Renal pelvis (tissue), 4 donors: ENCODE results near the gene STRN4. TPM values are rescaled to one million over a fixed set of nuclear protein-coding genes. Genes with fewer than 3 reads are reported as not detected.

Source experiments
- DNase-seq: peaks from one replicate; pipeline ENCODE4 v3.0.0-alpha.2; 2013
- polyA plus RNA-seq, 3 donors: library from polyadenylated mRNA; unstranded; fragments of 120-200 nt; gene quantifications; one replicate each; pipeline ENCODE4 v1.2.1, GENCODE V29; 2013; ENCODE audit not compliant: insufficient read length in 3 of 3

The STRN4 gene
- polyA plus RNA-seq, 3 donors, result 92.2 to 105 (median 92.8) TPM

DNA sequence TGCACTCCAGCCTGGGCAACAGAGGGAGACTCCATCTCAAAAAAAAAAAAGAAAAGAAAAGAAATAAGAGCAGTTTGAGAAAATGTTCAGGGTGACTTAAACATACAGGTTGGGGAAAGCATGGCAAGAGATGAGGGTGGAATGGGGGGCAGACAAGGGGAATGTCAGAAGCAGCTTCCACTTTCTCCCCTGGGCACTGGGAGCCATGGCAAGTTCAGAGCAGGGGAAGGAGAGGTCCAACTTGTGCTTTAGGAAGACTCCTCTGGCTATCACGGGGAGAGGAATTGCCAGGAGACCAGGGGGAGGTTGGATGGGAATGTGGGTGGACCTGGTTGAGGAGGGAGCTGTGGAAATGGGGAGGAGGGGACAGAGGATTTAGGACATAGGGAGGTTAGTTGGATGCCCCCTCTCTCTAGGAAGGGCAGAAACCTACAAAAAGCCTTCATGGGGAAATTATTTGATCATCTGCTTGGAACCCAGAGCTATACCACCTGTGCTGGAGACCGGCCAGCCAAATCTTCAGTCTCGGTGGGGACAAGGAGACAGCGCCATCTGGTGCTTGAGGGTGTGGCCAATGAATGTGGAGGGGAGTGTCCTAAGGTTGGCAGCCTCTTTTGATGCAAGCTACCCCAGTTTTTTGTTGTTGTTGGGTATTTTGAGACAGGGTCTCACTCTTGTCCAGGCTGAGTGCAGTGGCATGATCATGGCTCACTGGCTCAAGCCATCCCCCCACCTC lies 7.3 kb upstream of the STRN4 start:
- DNase-seq, result peak; percentile 42

- DNase-seq, result no peak
Observed at GRCh38 chr19:46748325-46749109, 2.3 kb upstream of the STRN4 start.

- no peak for DNase-seq
Observed at GRCh38 chr19:46745521-46746280, 549 bp downstream of the STRN4 start, which contains the start of gene FKRP. Gene FKRP, plus strand, starts transcription at chr19:46746057. Its CDS starts 9,394 bp downstream, at chr19:46755451.

- no peak for DNase-seq
Observed at GRCh38 chr19:46745030-46745429, 1.2 kb downstream of the STRN4 start.

- DNase-seq, result no peak
Observed at GRCh38 chr19:46744005-46744691, 2.1 kb downstream of the STRN4 start.

DNA sequence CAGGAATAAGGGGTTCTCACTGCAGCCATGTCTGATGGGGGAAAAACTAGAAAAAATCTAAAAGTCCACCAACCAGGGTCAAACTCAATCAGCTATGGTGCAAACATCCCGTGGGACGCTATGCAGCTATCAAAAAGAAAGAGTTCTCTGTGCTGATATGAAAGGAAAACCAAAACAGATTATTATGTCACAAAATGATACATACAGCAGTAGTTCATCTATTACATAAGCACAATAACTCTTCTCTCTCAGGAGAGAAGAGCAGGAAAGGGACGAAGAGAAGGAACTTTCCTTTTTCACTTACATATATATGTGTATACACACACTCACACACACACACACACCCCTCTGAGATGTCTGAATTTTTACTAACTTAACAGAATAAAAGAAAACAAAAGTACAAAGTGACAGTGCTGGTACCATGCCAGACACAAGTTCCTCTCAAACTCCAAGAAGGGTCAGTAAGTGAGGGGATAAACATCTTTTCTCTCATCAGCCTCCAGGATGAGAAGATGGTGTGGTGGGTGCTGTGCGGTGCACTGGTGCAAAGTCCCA lies 3.2 kb downstream of the STRN4 start:
- no peak for DNase-seq

- no peak for DNase-seq
Observed at GRCh38 chr19:46741447-46741846, 4.8 kb downstream of the STRN4 start.

DNA sequence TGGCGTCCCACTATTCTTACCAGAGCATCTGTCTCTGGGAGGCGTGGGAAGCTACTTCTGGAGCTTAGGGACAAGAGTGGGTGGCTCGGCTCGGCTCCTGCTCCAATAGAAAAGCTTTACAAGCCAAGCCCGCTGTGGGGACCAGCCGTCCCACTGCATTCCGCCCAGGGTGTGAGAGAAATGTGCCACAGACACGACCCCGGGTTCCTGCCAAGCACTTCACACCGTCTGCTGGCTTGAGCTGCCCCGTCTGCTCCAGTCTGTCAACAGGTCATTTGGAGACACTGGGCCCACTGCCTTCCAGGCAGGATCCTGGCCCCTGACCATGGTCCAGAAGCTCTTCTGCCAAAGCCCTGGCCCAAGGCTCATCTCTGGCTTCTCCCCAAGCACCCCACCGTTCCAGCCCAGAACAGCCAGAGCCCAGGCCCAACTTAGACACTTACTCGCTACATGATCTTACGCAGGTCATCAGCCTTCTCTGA lies 6.9 kb downstream of the STRN4 start:
- DNase-seq, result no peak

DNA sequence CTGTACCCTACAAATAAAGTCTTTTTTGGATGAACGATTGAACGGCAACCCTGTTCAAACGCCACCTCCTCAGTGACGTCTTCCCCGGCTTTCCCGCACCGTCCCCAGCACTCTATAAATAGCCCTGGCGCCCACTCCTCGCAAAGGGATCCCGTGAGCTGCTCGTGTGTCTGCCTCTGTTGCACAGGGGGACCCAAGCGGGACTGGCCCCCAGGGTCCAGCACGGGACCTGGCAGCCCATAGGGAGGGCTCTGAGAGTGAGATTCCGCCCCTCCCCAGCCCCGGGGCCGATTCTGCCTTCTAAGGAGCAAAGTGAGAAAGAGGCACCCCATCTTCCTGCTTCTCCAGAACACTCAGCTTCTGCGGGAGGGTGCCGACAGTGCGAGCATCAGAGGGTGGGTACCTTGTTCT lies 8.5 kb downstream of the STRN4 start:
- no peak for DNase-seq

GRCh38 chr19:46737298-46737654 lies 9.0 kb downstream of the STRN4 start:
- DNase-seq, result no peak

- DNase-seq, result no peak
Observed at GRCh38 chr19:46736531-46737297, 9.5 kb downstream of the STRN4 start.

DNA sequence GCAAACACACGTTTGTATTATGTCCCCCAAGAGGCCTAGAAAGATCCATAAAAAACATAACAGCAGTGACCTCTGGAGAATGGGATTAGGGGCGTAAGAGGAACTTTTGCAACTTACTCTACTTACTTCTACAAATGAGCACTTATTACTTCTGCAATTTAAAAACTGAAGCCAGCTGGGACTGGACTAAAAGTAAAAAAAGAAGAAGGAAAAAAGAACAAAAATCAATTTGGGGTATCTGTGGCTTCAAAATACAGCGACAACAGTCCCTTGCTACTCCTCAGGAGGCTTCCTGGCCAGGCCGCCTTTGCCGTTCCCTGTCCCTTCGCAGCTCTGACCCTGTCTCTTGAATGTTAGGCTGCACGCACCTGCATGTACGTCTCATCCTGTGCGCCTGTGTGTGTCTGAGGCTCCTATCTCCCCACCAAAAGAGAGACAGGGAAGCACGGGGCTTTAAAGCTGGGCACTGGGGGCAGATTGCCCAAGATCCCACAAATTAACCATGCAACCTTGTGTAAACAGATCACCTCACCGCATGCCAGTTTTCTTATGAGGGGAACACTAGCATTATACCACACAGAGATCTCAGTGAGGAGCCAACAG lies 12.5 kb downstream of the STRN4 start:
- DNase-seq, result no peak

GRCh38 chr19:46732966-46733689 lies 13.1 kb downstream of the STRN4 start:
- DNase-seq, result no peak

DNA sequence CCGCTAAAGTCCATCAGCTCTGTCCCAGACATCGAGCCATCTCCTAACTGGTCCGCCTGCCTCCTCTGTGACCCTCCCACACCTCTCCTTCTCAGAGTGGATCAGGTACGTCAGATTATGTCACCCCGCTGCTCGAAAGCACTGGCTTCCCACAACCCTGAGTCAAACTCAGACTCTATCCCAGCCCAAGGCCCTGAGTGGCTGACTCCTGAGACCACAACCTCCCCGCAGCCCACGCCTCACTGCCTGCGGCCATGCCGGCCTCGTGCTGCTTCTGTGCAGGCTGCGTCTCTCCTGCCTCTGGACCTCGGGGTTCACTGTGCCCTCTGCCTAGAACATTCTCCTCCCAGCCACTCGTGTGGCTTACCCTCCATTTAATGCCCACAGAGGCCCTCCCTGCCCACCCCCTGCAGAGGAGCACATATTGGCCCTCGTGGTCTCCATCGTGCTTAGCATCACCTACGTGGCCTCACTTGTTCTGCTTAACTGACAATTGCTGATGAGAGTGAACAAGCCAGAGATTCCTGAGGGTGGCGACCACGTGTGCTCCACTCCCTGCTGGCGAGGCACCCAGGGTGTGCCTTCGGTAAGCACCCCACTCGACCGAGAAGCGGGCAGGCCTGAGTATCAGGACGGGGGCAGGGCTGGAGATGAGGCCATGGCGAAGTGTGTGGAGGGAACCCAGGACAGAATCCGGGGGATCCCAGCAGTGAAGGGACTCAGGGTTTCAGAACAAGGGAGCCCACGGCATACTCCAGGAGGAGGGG lies 13.9 kb downstream of the STRN4 start:
- no peak for DNase-seq

GRCh38 chr19:46731584-46731983 lies 14.7 kb downstream of the STRN4 start:
- DNase-seq, result no peak

GRCh38 chr19:46731007-46731501 lies 15.2 kb downstream of the STRN4 start:
- no peak for DNase-seq

- DNase-seq, result no peak
Observed at GRCh38 chr19:46730595-46730994, 15.7 kb downstream of the STRN4 start.

DNA sequence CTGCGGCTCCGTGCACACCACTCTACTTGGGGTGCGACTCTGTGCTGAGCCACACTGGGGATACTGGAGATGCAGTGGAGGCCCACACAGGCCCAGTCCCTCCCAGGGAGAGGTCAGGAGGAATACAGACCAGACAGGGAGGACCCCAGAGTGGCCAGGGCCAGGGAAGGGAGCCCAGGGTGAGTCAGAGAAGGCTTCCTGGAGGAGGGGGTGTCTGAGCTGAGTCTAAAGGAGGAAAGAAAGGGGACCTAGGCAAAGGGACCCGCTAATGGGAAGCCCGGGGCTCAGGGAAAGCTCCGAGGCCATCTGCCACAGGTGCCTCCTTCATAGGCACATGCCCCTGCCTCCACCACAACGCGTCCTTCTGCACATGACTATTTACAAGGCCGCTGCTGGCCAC lies 16.1 kb downstream of the STRN4 start:
- no peak for DNase-seq

- DNase-seq, result no peak
Observed at GRCh38 chr19:46729696-46730095, 16.6 kb downstream of the STRN4 start.
